Calu3 (cell line): ENCODE measurements around the gene DLX4. TPM values are rescaled to one million over a fixed set of nuclear protein-coding genes. Genes with fewer than 3 reads are reported as not detected.

Experiments used
- BruUV-seq: library from RNA; stranded (reverse); fragments of 400-500 nt; replicated peaks from 2 replicates; lab custom pipeline; 2021; lab: Mats Ljungman, UMichigan
- CTCF ChIA-PET: fragments of 300-600 bp; sonication (Branson Sonifier 250); formaldehyde crosslinking; loops from one replicate; lab custom pipeline; 2022; ENCODE audit warnings: antibody characterized with exemption; lab: Charles Lee
- DNase-seq: peaks from one replicate; pipeline ENCODE4 v3.0.0; 2022
- H3K27ac Mint-ChIP-seq: one replicate; pipeline ENCODE4 v1.8.0; 2022; ENCODE audit warnings: mixed read lengths; ENCODE audit not compliant: unreplicated experiment
- H3K27me3 Mint-ChIP-seq: one replicate; pipeline ENCODE4 v1.8.0; 2022; ENCODE audit warnings: mixed read lengths; ENCODE audit not compliant: unreplicated experiment
- H3K36me3 Mint-ChIP-seq: one replicate; pipeline ENCODE4 v1.8.0; 2022; ENCODE audit warnings: mild to moderate bottlenecking, moderate library complexity, mixed read lengths; ENCODE audit not compliant: insufficient read depth, unreplicated experiment
- H3K4me1 Mint-ChIP-seq: one replicate; pipeline ENCODE4 v1.8.0; 2022; ENCODE audit warnings: mild to moderate bottlenecking, low read depth, mixed read lengths; ENCODE audit not compliant: unreplicated experiment
- H3K4me3 Mint-ChIP-seq: one replicate; pipeline ENCODE4 v1.8.0; 2022; ENCODE audit warnings: mild to moderate bottlenecking, low read depth, moderate library complexity, mixed read lengths; ENCODE audit not compliant: unreplicated experiment
- H3K9me3 Mint-ChIP-seq: one replicate; pipeline ENCODE4 v1.8.0; 2022; ENCODE audit warnings: low read depth, mixed read lengths; ENCODE audit not compliant: unreplicated experiment
- CTCF ChIP-seq: fragments of 200-600 bp; IDR thresholded peaks from one replicate; pipeline ENCODE4 v1.8.0; 2022; ENCODE audit warnings: antibody characterized with exemption; ENCODE audit not compliant: unreplicated experiment
- intact Hi-C: fragments of 100-400 bp; cut with micrococcal nuclease; formaldehyde crosslinking; loops from one replicate; pipeline ENCODE4 v1.10.0; 2022; ENCODE audit not compliant: unreplicated experiment
- total RNA-seq: library from RNA; stranded (reverse); gene quantifications from 2 replicates; pipeline ENCODE4 v1.2.3, GENCODE V29; 2022

Gene DLX4
- total RNA-seq, 1 experiment from 2014 or later = 2.5 TPM

GRCh38 chr17:49998836-49999511 is 30.0 kb downstream of the DLX4 start:
- no peak overlapping the region for H3K4me3 Mint-ChIP-seq
- intact Hi-C loops = loop anchor here (1.0 to 5.0 kb wide), 3 partner anchors 138 to 432 kb away; partner anchors contain the start of gene SLC35B1
- DNase-seq = no peak
- no TSS peak for BruUV-seq
- no peak for TF ChIP-seq CTCF
- peaks cover 29% of the 10 kb centered on the region for H3K4me1 Mint-ChIP-seq
- peaks cover 12% of the 10 kb centered on the region for H3K36me3 Mint-ChIP-seq
- H3K9me3 Mint-ChIP-seq = no peaks in the 10 kb centered on the region
- CTCF ChIA-PET = interaction anchor here (0.6 to 5.9 kb wide), 25 partner anchors 29 to 431 kb away, joined by 3 to 123 read pairs (median 4); partner anchors contain the start of genes ITGA3 and SLC35B1
- peaks cover 75% of the 10 kb centered on the region for H3K27me3 Mint-ChIP-seq
- H3K27ac Mint-ChIP-seq = no peak overlapping the region

GRCh38 chr17:50003911-50004310 is 34.9 kb downstream of the DLX4 start:
- BruUV-seq = no TSS peak
- intact Hi-C loops = no loop called here
- CTCF ChIA-PET = no interaction called here

GRCh38 chr17:50009282-50009681 is 40.3 kb downstream of the DLX4 start:
- H3K27ac Mint-ChIP-seq = no peak overlapping the region
- H3K9me3 Mint-ChIP-seq = peaks cover 11% of the 10 kb centered on the region
- H3K27me3 Mint-ChIP-seq = peaks cover 46% of the 10 kb centered on the region
- H3K4me1 Mint-ChIP-seq = no peaks in the 10 kb centered on the region
- DNase-seq = no peak
- H3K4me3 Mint-ChIP-seq = no peak overlapping the region
- H3K36me3 Mint-ChIP-seq = no peaks in the 10 kb centered on the region
- CTCF ChIA-PET = interaction anchor here (0.7 kb wide), 3 partner anchors 8 to 452 kb away, joined by 3 to 5 read pairs (median 4); no protein-coding TSS in a partner anchor
- no peak for TF ChIP-seq CTCF
- intact Hi-C loops = no loop called here
- no TSS peak for BruUV-seq

More at GRCh38 chr17:50003911-50004310, 34.9 kb downstream of the DLX4 start:
- peaks cover 70% of the 10 kb centered on the region for H3K27me3 Mint-ChIP-seq
- DNase-seq = no peak
- H3K36me3 Mint-ChIP-seq = no peaks in the 10 kb centered on the region
- peaks cover 2% of the 10 kb centered on the region for H3K9me3 Mint-ChIP-seq
- no peak overlapping the region for H3K4me3 Mint-ChIP-seq
- no peak for TF ChIP-seq CTCF
- H3K27ac Mint-ChIP-seq = no peak overlapping the region
- no peaks in the 10 kb centered on the region for H3K4me1 Mint-ChIP-seq

- no peak overlapping the region for H3K4me3 Mint-ChIP-seq
- CTCF ChIA-PET = no interaction called here
- intact Hi-C loops = no loop called here
Measured at GRCh38 chr17:50013079-50013478, 44.1 kb downstream of the DLX4 start.

More at GRCh38 chr17:50013079-50013478, 44.1 kb downstream of the DLX4 start:
- Mint-ChIP-seq H3K9me3 (peaks cover 15% of the 10 kb centered on the region), H3K27ac (no peak overlapping the region), H3K27me3 (peaks cover 26% of the 10 kb centered on the region), H3K4me1 (no peaks in the 10 kb centered on the region), H3K36me3 (no peaks in the 10 kb centered on the region)
- no peak for DNase-seq
- no TSS peak for BruUV-seq
- no peak for TF ChIP-seq CTCF
